ENCODE data around the gene VRK3.
"Not testable (repeated sequence)": the region's sequence is repeated elsewhere in the genome, so short reads cannot be mapped to it uniquely, and the experiment has no call there.

The VRK3 gene

GRCh38 chr19:49986354-49986753 lies 38.8 kb downstream of the VRK3 start:
- DNase-seq = no peak

GRCh38 chr19:49985871-49986270 lies 39.3 kb downstream of the VRK3 start:
- no peak for DNase-seq

- DNase-seq = no peak
These were observed 40.7 kb downstream of the VRK3 start for GRCh38 chr19:49984491-49984890.

GRCh38 chr19:49983645-49984229 lies 41.4 kb downstream of the VRK3 start:
- peak; percentile 3 for DNase-seq

GRCh38 chr19:49981603-49982593 lies 43.3 kb downstream of the VRK3 start:
- DNase-seq = no peak

- DNase-seq = no peak
These were observed 46.8 kb downstream of the VRK3 start for GRCh38 chr19:49978324-49978723.

- no peak for DNase-seq
These were observed 47.3 kb downstream of the VRK3 start for GRCh38 chr19:49977881-49978280.

- DNase-seq = no peak
These were observed 48.1 kb downstream of the VRK3 start for GRCh38 chr19:49977076-49977475.

GRCh38 chr19:49976496-49976895 lies 48.7 kb downstream of the VRK3 start:
- no peak for DNase-seq

- DNase-seq = no peak
These were observed 50.1 kb downstream of the VRK3 start for GRCh38 chr19:49975051-49975450.

GRCh38 chr19:49973987-49974386 lies 51.2 kb downstream of the VRK3 start:
- no peak for DNase-seq

- no peak for DNase-seq
These were observed 52.3 kb downstream of the VRK3 start for GRCh38 chr19:49972841-49973240.

GRCh38 chr19:49971991-49972411 lies 53.2 kb downstream of the VRK3 start:
- DNase-seq = no peak

GRCh38 chr19:49969355-49969754 lies 55.8 kb downstream of the VRK3 start:
- not testable (repeated sequence) for DNase-seq

- no peak for DNase-seq
These were observed 56.8 kb downstream of the VRK3 start for GRCh38 chr19:49968279-49968922.

- DNase-seq = not testable (repeated sequence)
These were observed 64.2 kb downstream of the VRK3 start, which contains the start of gene SIGLEC11 for GRCh38 chr19:49960980-49961379. TSS of gene SIGLEC11 (minus strand) at chr19:49961172. CDS start at chr19:49961081, 91 bp downstream.

GRCh38 chr19:49959892-49960291 lies 65.3 kb downstream of the VRK3 start:
- not testable (repeated sequence) for DNase-seq

- DNase-seq = not testable (repeated sequence)
These were observed 66.6 kb downstream of the VRK3 start for GRCh38 chr19:49958596-49958995.

GRCh38 chr19:49958144-49958543 lies 67.0 kb downstream of the VRK3 start:
- not testable (repeated sequence) for DNase-seq

GRCh38 chr19:49957262-49957915 lies 67.8 kb downstream of the VRK3 start:
- no peak for DNase-seq

- no peak for DNase-seq
These were observed 69.1 kb downstream of the VRK3 start for GRCh38 chr19:49956115-49956495.

GRCh38 chr19:49954933-49955332 lies 70.2 kb downstream of the VRK3 start:
- DNase-seq = no peak

All from NCI-H2227 treated with DMSO at 0.1 percent for 48 hours (cell line).